GM12873 (cell line): ENCODE data around the gene SORBS2.

Experiments
- CTCF ChIP-seq: IDR thresholded peaks from 2 replicates; pipeline ENCODE4 v1.5.1; 2012; ENCODE audit warnings: low read depth, mild to moderate bottlenecking, moderate library complexity, low read length, control low read depth; ENCODE audit not compliant: insufficient read depth; ENCODE audit errors: missing control alignments

The SORBS2 gene

DNA sequence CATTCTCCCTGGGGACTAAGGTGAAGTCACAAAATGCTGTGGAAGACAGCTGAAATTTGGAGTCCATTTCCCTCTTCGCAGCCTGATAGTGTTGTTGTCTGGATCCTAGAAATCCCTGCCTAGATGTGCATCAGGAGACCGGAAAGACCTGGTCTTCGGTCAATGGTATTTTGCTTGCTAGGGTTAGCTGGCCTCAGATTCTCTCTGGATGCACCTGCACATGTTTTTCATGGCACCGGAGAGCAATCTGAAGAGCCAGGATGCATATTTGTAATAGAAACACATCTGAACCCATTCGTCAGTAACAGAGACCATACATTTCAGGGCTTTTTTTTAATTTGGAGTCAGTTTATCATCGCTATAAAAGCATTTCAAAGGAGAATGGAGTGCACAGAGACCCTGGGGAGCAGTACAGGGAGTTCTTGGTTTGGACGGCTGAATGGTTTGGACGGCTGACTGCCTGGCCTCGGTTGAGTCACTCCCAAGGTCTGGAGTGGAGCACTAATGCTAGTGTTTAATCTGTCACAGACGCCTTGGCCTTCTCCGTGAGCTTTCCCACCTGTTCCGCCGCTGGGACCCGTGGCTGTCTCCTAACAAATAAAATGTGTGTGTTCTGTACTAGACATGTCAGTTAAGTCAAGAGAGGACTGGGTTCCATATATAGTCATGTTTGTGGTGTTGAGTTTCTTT, 269.2 kb downstream of the SORBS2 start:
- TF ChIP-seq CTCF = no peak

DNA sequence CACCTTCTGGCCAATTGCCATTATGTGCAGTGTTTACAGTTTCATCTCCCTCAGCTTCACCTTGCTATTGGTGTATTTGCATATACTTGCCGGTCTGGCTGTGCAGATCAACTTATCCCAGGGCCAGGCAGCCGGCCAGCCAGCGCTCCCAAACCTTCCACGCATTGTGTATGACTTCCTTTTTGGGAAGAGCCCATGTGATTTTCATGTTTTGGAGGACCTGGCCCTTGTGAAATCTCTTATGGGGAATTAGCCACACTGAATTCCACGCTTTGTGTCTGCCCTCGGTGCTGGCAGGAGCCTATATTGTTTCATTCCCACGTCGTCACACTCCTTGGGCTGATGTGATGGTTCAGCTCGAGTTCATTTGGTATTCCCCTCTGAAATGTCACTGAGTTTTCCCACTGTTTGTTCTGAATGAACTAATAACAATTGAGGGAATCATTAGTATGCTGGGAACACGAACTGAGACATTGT, 270.7 kb downstream of the SORBS2 start:
- TF ChIP-seq CTCF = no peak

GRCh38 chr4:185540487-185541120, 271.4 kb downstream of the SORBS2 start:
- TF ChIP-seq CTCF = no peak

DNA sequence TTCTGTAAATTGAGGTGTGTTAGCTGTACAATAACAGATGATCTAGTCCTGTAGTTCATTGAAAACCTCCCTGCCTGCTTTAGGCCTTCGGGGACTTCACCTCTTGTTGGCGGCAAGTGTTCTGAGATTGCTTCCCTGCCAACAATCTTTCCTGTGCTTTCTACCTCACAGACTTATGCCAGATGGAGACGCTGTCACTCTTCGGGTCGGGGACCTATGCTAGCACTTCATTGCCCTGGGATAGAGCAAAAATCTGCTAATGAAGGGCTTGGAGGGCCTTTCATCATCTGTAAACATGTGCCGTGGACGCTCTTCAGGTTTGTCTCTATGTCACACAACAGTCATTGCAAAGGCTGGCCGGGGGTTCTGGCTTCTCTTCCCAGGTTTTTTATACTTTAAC, 272.0 kb downstream of the SORBS2 start:
- no peak for TF ChIP-seq CTCF

DNA sequence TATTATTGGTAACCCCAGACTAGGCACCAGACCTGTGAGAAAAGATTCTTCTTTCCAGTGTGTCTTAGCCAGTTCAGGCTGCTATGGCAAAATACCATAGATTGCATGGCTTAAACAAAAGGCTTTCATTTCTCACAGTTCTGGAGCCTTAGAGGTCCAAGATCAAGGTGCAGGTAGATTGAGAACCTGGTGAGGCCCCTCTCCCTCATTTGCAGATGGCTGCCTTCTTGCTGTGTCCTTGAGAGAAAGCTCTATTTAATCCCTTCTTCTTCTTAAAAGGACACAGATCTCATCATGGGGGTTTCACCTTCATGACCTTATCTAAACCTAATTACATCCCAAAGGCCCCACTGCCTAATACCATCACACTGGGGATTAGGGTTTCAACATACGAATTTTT, 273.2 kb downstream of the SORBS2 start:
- no peak for TF ChIP-seq CTCF

DNA sequence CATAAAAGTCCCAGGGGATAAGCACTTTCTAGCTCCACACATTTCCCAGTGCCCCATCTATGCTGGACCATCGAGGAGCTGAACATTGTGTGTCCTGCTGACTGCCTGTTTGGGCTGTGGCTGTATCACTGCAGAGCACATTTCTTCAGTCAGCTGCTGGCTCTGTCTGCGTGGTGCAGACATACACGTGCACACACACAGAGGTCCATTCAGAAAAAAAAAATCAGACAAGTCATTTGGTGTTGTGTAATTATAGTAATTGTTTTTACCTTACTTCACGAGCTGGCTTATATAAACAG, 275.6 kb downstream of the SORBS2 start:
- TF ChIP-seq CTCF = no peak

GRCh38 chr4:185535612-185536410, 276.2 kb downstream of the SORBS2 start:
- TF ChIP-seq CTCF = no peak
